Caco-2 (cell line): Measurements from ENCODE around the gene KRTAP4-12. TPM values are rescaled to one million over a fixed set of nuclear protein-coding genes. Genes with fewer than 3 reads are reported as not detected.
A peak's percentile ranks its signal among the peaks of the same experiment; 100 is the strongest.
"Not testable (repeated sequence)": the region's sequence is repeated elsewhere in the genome, so short reads cannot be mapped to it uniquely, and the experiment has no call there.

Experiments used
- BruUV-seq: library from RNA; stranded (reverse); fragments of 400-500 nt; replicated peaks from 2 replicates; lab custom pipeline; 2021; lab: Mats Ljungman, UMichigan
- CTCF ChIA-PET: fragments of 300-600 bp; sonication (Branson Sonifier 250); formaldehyde crosslinking; loops from one replicate; lab custom pipeline; 2022; ENCODE audit warnings: antibody characterized with exemption; lab: Charles Lee
- POLR2A ChIA-PET: fragments of 300-600 bp; sonication (Branson Sonifier 250); formaldehyde crosslinking; loops from one replicate; lab custom pipeline; 2022; ENCODE audit warnings: antibody characterized with exemption; lab: Charles Lee
- DNase-seq, 2 experiments: peaks; one replicate each; pipeline versions ENCODE4 v3.0.0 to v3.0.0-alpha.2; 2020 to 2022
- H3K27me3 ChIP-seq: replicated peaks from 2 replicates; pipeline ENCODE4 v1.6.0; 2011; ENCODE audit warnings: low read length; ENCODE audit not compliant: control insufficient read depth, insufficient read depth
- H3K36me3 ChIP-seq: 2 replicates; pipeline ENCODE4 v1.5.1; 2011; ENCODE audit warnings: low read length; ENCODE audit not compliant: control insufficient read depth, insufficient read depth
- H3K4me1 ChIP-seq: fragments of 250-450 bp; sonication (Bioruptor Pico); 2 replicates; pipeline ENCODE4 v1.5.1; 2020; ENCODE audit warnings: mild to moderate bottlenecking
- H3K4me3 ChIP-seq: 2 replicates; pipeline ENCODE4 v1.5.1; 2011; ENCODE audit warnings: low read depth, mild to moderate bottlenecking, control low read depth, low read length
- H3K9me3 ChIP-seq: fragments of 250-450 bp; sonication (Bioruptor Pico); 2 replicates; pipeline ENCODE4 v1.5.1; 2020; ENCODE audit warnings: mild to moderate bottlenecking, moderate library complexity
- H3K27ac Mint-ChIP-seq: one replicate; pipeline ENCODE4 v1.8.0; 2022; ENCODE audit warnings: mixed read lengths; ENCODE audit not compliant: unreplicated experiment
- H3K27me3 Mint-ChIP-seq: one replicate; pipeline ENCODE4 v1.8.0; 2022; ENCODE audit warnings: mixed read lengths; ENCODE audit not compliant: insufficient read depth, unreplicated experiment
- H3K36me3 Mint-ChIP-seq: one replicate; pipeline ENCODE4 v1.8.0; 2022; ENCODE audit warnings: mild to moderate bottlenecking, mixed read lengths; ENCODE audit not compliant: insufficient read depth, unreplicated experiment
- H3K4me1 Mint-ChIP-seq: one replicate; pipeline ENCODE4 v1.8.0; 2022; ENCODE audit warnings: low read depth, mixed read lengths; ENCODE audit not compliant: unreplicated experiment
- H3K4me3 Mint-ChIP-seq: one replicate; pipeline ENCODE4 v1.8.0; 2022; ENCODE audit warnings: mild to moderate bottlenecking, moderate library complexity, mixed read lengths; ENCODE audit not compliant: unreplicated experiment
- H3K9me3 Mint-ChIP-seq: one replicate; pipeline ENCODE4 v1.8.0; 2022; ENCODE audit warnings: mixed read lengths; ENCODE audit not compliant: unreplicated experiment
- CTCF ChIP-seq, 2 experiments: fragments of 200-600 bp in 1 of 2; IDR thresholded peaks; 1 replicate in 1 of 2; 2 replicates in 1 of 2; pipeline versions ENCODE4 v1.5.1 to v1.8.0; 2011 to 2022; ENCODE audit warnings: antibody characterized with exemption in 1 of 2, control low read depth in 1 of 2, inconsistent platforms in 1 of 2, low read depth in 1 of 2, low read length in 1 of 2, mild to moderate bottlenecking in 1 of 2, moderate library complexity in 1 of 2; ENCODE audit not compliant: insufficient read depth in 1 of 2, severe bottlenecking in 1 of 2, unreplicated experiment in 1 of 2
- intact Hi-C: fragments of 100-400 bp; cut with micrococcal nuclease; formaldehyde crosslinking; loops from one replicate; pipeline ENCODE4 v1.10.0; 2022; ENCODE audit not compliant: unreplicated experiment
- total RNA-seq: library from RNA; stranded (reverse); gene quantifications from 2 replicates; pipeline ENCODE4 v1.2.3, GENCODE V29; 2022

KRTAP4-12 gene
- total RNA-seq, 1 experiment from 2014 or later, result not detected

- intact Hi-C loops, result no loop called here
- no peaks in the 10 kb centered on the region for H3K9me3 ChIP-seq
- H3K27me3 Mint-ChIP-seq, result no peaks in the 10 kb centered on the region
- CTCF ChIA-PET, result no interaction called here
- H3K4me3 Mint-ChIP-seq, result no peak within 1 kb of the TSS
- H3K4me3 ChIP-seq, result no peak within 1 kb of the TSS
- H3K9me3 Mint-ChIP-seq, result peaks cover 9% of the 10 kb centered on the region
- no peaks in the 10 kb centered on the region for H3K36me3 Mint-ChIP-seq
- TF ChIP-seq CTCF (IDR thresholded peaks at IDR 0.05; ENCODE audit: insufficient read depth in 1 of 2, low read depth in 1 of 2, low read length in 1 of 2, severe bottlenecking in 1 of 2, unreplicated experiment in 1 of 2), result no peak
- POLR2A ChIA-PET, result no interaction called here
- no peaks in the 10 kb centered on the region for H3K4me1 Mint-ChIP-seq
- no TSS peak for BruUV-seq
- H3K27ac Mint-ChIP-seq, result no peak within 1 kb of the TSS
- no peaks in the 10 kb centered on the region for H3K27me3 ChIP-seq
- H3K4me1 ChIP-seq, result no peaks in the 10 kb centered on the region
- DNase-seq, result no peak
- H3K36me3 ChIP-seq, result no peaks in the 10 kb centered on the region
These were observed 25.6 kb upstream of the KRTAP4-12 start, which contains the start of gene KRTAP4-5 for GRCh38 chr17:41149652-41149985. Gene KRTAP4-5, minus strand, starts transcription at chr17:41149825. Its CDS starts 58 bp downstream, at chr17:41149767.

GRCh38 chr17:41148971-41149651 is 25.1 kb upstream of the KRTAP4-12 start:
- H3K4me3 Mint-ChIP-seq, H3K4me1 ChIP-seq, DNase-seq, intact Hi-C loops, H3K27me3 Mint-ChIP-seq, H3K9me3 ChIP-seq, POLR2A ChIA-PET, H3K36me3 ChIP-seq, CTCF ChIA-PET, H3K4me1 Mint-ChIP-seq, H3K36me3 Mint-ChIP-seq, H3K27me3 ChIP-seq, H3K4me3 ChIP-seq, H3K27ac Mint-ChIP-seq, BruUV-seq: not testable (repeated sequence)
- peaks cover 12% of the 10 kb centered on the region for H3K9me3 Mint-ChIP-seq

GRCh38 chr17:41147531-41148204 is 23.7 kb upstream of the KRTAP4-12 start:
- H3K27me3 Mint-ChIP-seq, result no peaks in the 10 kb centered on the region
- Histone ChIP-seq H3K36me3 (no peaks in the 10 kb centered on the region), H3K4me3 (no peak overlapping the region), H3K9me3 (peaks cover 7% of the 10 kb centered on the region; the same call in 1 of the 2 replicates), H3K4me1 (no peaks in the 10 kb centered on the region), H3K27me3 (no peaks in the 10 kb centered on the region)
- no peaks in the 10 kb centered on the region for H3K36me3 Mint-ChIP-seq
- peak overlapping the region; percentile 30 for H3K27ac Mint-ChIP-seq
- no peak overlapping the region for H3K4me3 Mint-ChIP-seq
- peaks cover 26% of the 10 kb centered on the region for H3K9me3 Mint-ChIP-seq
- H3K4me1 Mint-ChIP-seq, result no peaks in the 10 kb centered on the region
- ChIA-PET CTCF (no interaction called here), POLR2A (no interaction called here)
- TF ChIP-seq CTCF (IDR thresholded peaks at IDR 0.05; ENCODE audit: insufficient read depth in 1 of 2, low read depth in 1 of 2, low read length in 1 of 2, severe bottlenecking in 1 of 2, unreplicated experiment in 1 of 2), result no peak
- no TSS peak for BruUV-seq
- DNase-seq, result no peak
- intact Hi-C loops, result no loop called here
